HG03432 (cell line): ENCODE results near the gene CMKLR1.

Experiments
- ATAC-seq: cut with Tn5 transposase; IDR thresholded peaks from one replicate; pipeline ENCODE4 v1.9.1; 2021; ENCODE audit warnings: mild to moderate bottlenecking, moderate library complexity; ENCODE audit not compliant: unreplicated experiment

Gene CMKLR1

GRCh38 chr12:108302016-108302402 lies 37.1 kb downstream of the CMKLR1 start:
- no peak for ATAC-seq

GRCh38 chr12:108301346-108301745 lies 37.8 kb downstream of the CMKLR1 start:
- no peak for ATAC-seq

GRCh38 chr12:108299980-108300696 lies 39.0 kb downstream of the CMKLR1 start:
- no peak for ATAC-seq

- no peak for ATAC-seq
Measured at GRCh38 chr12:108299516-108299915, 39.6 kb downstream of the CMKLR1 start.

- ATAC-seq, result no peak
Measured at GRCh38 chr12:108298761-108299275, 40.3 kb downstream of the CMKLR1 start.

GRCh38 chr12:108297895-108298760 lies 41.0 kb downstream of the CMKLR1 start:
- peak; percentile 76 for ATAC-seq

GRCh38 chr12:108297424-108297823 lies 41.7 kb downstream of the CMKLR1 start:
- ATAC-seq, result no peak

- no peak for ATAC-seq
Measured at GRCh38 chr12:108296945-108297344, 42.2 kb downstream of the CMKLR1 start.

- no peak for ATAC-seq
Measured at GRCh38 chr12:108295641-108296040, 43.5 kb downstream of the CMKLR1 start.

GRCh38 chr12:108289350-108290161 lies 49.6 kb downstream of the CMKLR1 start:
- ATAC-seq, result no peak

- ATAC-seq, result no peak
Measured at GRCh38 chr12:108287227-108287626, 51.9 kb downstream of the CMKLR1 start.

GRCh38 chr12:108285016-108285415 lies 54.1 kb downstream of the CMKLR1 start:
- no peak for ATAC-seq

GRCh38 chr12:108284163-108284562 lies 54.9 kb downstream of the CMKLR1 start:
- no peak for ATAC-seq

- no peak for ATAC-seq
Measured at GRCh38 chr12:108282676-108283075, 56.4 kb downstream of the CMKLR1 start.

GRCh38 chr12:108282160-108282559 lies 57.0 kb downstream of the CMKLR1 start:
- ATAC-seq, result no peak

GRCh38 chr12:108277613-108278012 lies 61.5 kb downstream of the CMKLR1 start:
- no peak for ATAC-seq

GRCh38 chr12:108273217-108273616 lies 65.9 kb downstream of the CMKLR1 start:
- ATAC-seq, result no peak

- no peak for ATAC-seq
Measured at GRCh38 chr12:108271951-108272872, 66.9 kb downstream of the CMKLR1 start.

- no peak for ATAC-seq
Measured at GRCh38 chr12:108270849-108271143, 68.3 kb downstream of the CMKLR1 start.
